ENCODE results near the gene PHKA2. TPM values are rescaled to one million over a fixed set of nuclear protein-coding genes. Genes with fewer than 3 reads are reported as not detected.

Gene PHKA2
- total RNA-seq, 1 experiment from 2014 or later: 24.6 TPM

DNA sequence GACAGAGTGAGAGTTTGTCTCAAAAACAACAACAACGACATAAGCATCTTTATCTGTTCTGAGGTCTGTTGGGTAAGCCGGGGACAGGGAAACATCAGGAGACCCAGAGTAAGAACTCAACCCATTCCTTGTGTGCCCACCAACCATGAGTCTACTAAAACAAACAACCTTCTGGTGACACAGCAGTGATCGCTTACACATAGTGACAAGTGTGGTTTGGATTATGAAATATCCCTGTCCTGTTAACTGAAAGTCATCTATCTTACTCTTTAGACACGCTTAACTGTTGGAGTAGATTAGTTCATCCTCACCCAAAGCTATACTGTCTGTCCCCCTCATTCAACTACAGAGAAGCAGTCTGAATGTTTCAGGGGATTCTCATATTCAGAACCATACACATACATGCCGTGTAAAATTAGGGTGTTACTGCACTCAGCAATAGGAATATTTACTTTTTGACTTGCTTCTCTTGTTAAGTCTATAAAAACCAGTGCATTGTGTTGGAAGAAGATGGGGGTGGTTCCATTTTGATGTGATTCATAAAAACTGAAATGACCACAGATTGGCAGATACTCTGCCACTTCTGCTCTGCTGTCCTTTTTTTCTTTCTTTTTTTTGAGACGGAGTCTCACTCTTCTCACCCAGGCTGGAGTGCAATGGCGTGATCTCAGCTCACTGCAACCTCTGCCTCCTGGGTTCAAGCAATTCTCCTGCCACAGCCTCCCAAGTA is 27.4 kb downstream of the PHKA2 start:
- H3K9me3 ChIP-seq (ENCODE audit: low read length): no peaks in the 10 kb centered on the region
- TF ChIP-seq EZH2phosphoT487 (IDR thresholded peaks at IDR 0.05; ENCODE audit: borderline replicate concordance, low read length): no peak
- no peak for TF ChIP-seq EZH2 (IDR thresholded peaks at IDR 0.05; ENCODE audit: low read length, unreplicated experiment)
- TF ChIP-seq CTCF (conservative IDR thresholded peaks at IDR 0.05; ENCODE audit: low read depth, low read length): no peak
- peaks cover 6% of the 10 kb centered on the region; the same call in 1 of the 2 replicates for H3K36me3 ChIP-seq (ENCODE audit: low read depth, low read length)
- peak overlapping the region; percentile 61 for H3K9ac ChIP-seq (ENCODE audit: low read length)
- ChIA-PET CTCF (no interaction called here), POLR2A (ENCODE audit: unreplicated experiment) (interaction anchor here (0.5 kb wide), 1 partner anchor 39 kb away, joined by 4 read pairs; no protein-coding TSS in a partner anchor)
- no peaks in the 10 kb centered on the region for H3K9me2 ChIP-seq (replicated peaks; ENCODE audit: low read length)
- peak overlapping the region; percentile 80 for H3K4me2 ChIP-seq (ENCODE audit: low read length)
- H3K27ac ChIP-seq (ENCODE audit: low read length): peak overlapping the region; percentile 91
- no peaks in the 10 kb centered on the region for H4K20me1 ChIP-seq (ENCODE audit: low read length)
- intact Hi-C loops (cut with micrococcal nuclease): loop anchor here (2.0 kb wide), 1 partner anchor 38 kb away; no protein-coding TSS in a partner anchor
- peaks cover 5% of the 10 kb centered on the region for H3F3A ChIP-seq (ENCODE audit: low read length, unreplicated experiment)
- H3K4me3 ChIP-seq (ENCODE audit: low read length): peak overlapping the region; percentile 50; the same call in 1 of the 2 replicates
- no TSS peak for BruUV-seq (replicated peaks)
- peaks cover 35% of the 10 kb centered on the region for H3K79me2 ChIP-seq (ENCODE audit: low read length)
- no peak overlapping the region for H2AFZ ChIP-seq (ENCODE audit: low read length)
- H3K27me3 ChIP-seq (ENCODE audit: low read length): no peaks in the 10 kb centered on the region
- ATAC-seq (peak; percentile 71), DNase-seq (peak; percentile 69)
- peaks cover 37% of the 10 kb centered on the region for H3K4me1 ChIP-seq (ENCODE audit: insufficient read depth, low read length)

DNA sequence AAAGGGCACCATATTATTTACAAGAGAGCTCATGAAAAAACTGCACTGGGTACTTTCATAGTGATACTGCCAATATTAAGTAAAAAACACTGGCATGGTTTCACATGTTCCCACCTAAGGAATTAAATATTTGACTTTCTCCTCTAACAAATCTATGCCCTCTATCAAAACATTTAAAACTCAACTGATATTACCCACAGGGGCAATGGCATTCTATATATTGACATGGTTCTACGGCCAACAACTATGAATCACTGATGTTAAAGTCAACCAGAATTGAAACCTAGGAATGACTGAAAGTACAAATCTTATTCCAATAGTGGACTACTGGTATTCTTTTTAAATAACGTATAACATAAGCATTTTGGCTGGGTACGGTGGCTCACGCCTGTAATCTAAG is 28.2 kb downstream of the PHKA2 start:
- TF ChIP-seq CTCF (conservative IDR thresholded peaks at IDR 0.05; ENCODE audit: low read depth, low read length) (no peak), EZH2phosphoT487 (IDR thresholded peaks at IDR 0.05; ENCODE audit: borderline replicate concordance, low read length) (no peak), EZH2 (IDR thresholded peaks at IDR 0.05; ENCODE audit: low read length, unreplicated experiment) (no peak)
- ATAC-seq (peak; percentile 54), DNase-seq (peak; percentile 53)
- Histone ChIP-seq H4K20me1 (ENCODE audit: low read length) (no peaks in the 10 kb centered on the region), H3K4me1 (ENCODE audit: insufficient read depth, low read length) (peaks cover 37% of the 10 kb centered on the region), H3K27me3 (ENCODE audit: low read length) (no peaks in the 10 kb centered on the region), H3K4me3 (ENCODE audit: low read length) (no peak overlapping the region; the same call in 1 of the 2 replicates), H2AFZ (ENCODE audit: low read length) (no peak overlapping the region), H3K4me2 (ENCODE audit: low read length) (peak overlapping the region; percentile 80), H3F3A (ENCODE audit: low read length, unreplicated experiment) (peaks cover 5% of the 10 kb centered on the region), H3K9ac (ENCODE audit: low read length) (peak overlapping the region; percentile 61; the same call in 1 of the 2 replicates), H3K9me2 (replicated peaks; ENCODE audit: low read length) (no peaks in the 10 kb centered on the region), H3K27ac (ENCODE audit: low read length) (peak overlapping the region; percentile 91), H3K79me2 (ENCODE audit: low read length) (peaks cover 32% of the 10 kb centered on the region), H3K36me3 (ENCODE audit: low read depth, low read length) (peaks cover 3% of the 10 kb centered on the region; the same call in 1 of the 2 replicates), H3K9me3 (ENCODE audit: low read length) (no peaks in the 10 kb centered on the region)
- ChIA-PET POLR2A (ENCODE audit: unreplicated experiment) (interaction anchor here (0.7 kb wide), 1 partner anchor 117 kb away, joined by 6 read pairs; no protein-coding TSS in a partner anchor), CTCF (no interaction called here)
- intact Hi-C loops (cut with micrococcal nuclease): loop anchor here (2.0 kb wide), 2 partner anchors 17 to 39 kb away; no protein-coding TSS in a partner anchor
- no TSS peak for BruUV-seq (replicated peaks)

GRCh38 chrX:18951032-18951431 is 32.9 kb downstream of the PHKA2 start:
- ATAC-seq: peak; percentile 27

More at GRCh38 chrX:18951032-18951431, 32.9 kb downstream of the PHKA2 start:
- Histone ChIP-seq H3K79me2 (ENCODE audit: low read length) (peaks cover 13% of the 10 kb centered on the region), H3K27me3 (ENCODE audit: low read length) (no peaks in the 10 kb centered on the region), H2AFZ (ENCODE audit: low read length) (no peak overlapping the region), H3K4me3 (ENCODE audit: low read length) (no peak overlapping the region), H3K9me2 (replicated peaks; ENCODE audit: low read length) (no peaks in the 10 kb centered on the region), H3F3A (ENCODE audit: low read length, unreplicated experiment) (peaks cover 5% of the 10 kb centered on the region), H3K9ac (ENCODE audit: low read length) (no peak overlapping the region), H3K4me1 (ENCODE audit: insufficient read depth, low read length) (peaks cover 31% of the 10 kb centered on the region), H3K9me3 (ENCODE audit: low read length) (no peaks in the 10 kb centered on the region), H3K27ac (ENCODE audit: low read length) (no peak overlapping the region), H4K20me1 (ENCODE audit: low read length) (no peaks in the 10 kb centered on the region), H3K4me2 (ENCODE audit: low read length) (no peak overlapping the region), H3K36me3 (ENCODE audit: low read depth, low read length) (peaks cover 3% of the 10 kb centered on the region; the same call in 1 of the 2 replicates)
- BruUV-seq (replicated peaks): no TSS peak
- ChIA-PET CTCF (no interaction called here), POLR2A (ENCODE audit: unreplicated experiment) (no interaction called here)
- peak; percentile 46 for TF ChIP-seq CTCF (conservative IDR thresholded peaks at IDR 0.05; ENCODE audit: low read depth, low read length)
- no peak for TF ChIP-seq EZH2 (IDR thresholded peaks at IDR 0.05; ENCODE audit: low read length, unreplicated experiment)
- intact Hi-C loops (cut with micrococcal nuclease): no loop called here
- DNase-seq: no peak

All from PC-3 (cell line).